Activated CD8-positive, alpha-beta T cell treated with anti-CD3 and anti-CD28 coated beads for 36 hours (primary cell): ENCODE data around the gene GRB10. TPM values are rescaled to one million over a fixed set of nuclear protein-coding genes. Genes with fewer than 3 reads are reported as not detected.

Experiments
- ATAC-seq: fragments of 200-7000 bp; cut with Tn5 transposase; one replicate; pipeline ENCODE4 v1.10.0; 2021; ENCODE audit warnings: mild to moderate bottlenecking, moderate library complexity
- CTCF ChIA-PET: fragments of 350-600 bp; sonication (Branson Sonifier 250); formaldehyde crosslinking; loops from one replicate; lab custom pipeline; 2021; ENCODE audit warnings: antibody characterized with exemption; lab: Charles Lee
- POLR2A ChIA-PET: fragments of 350-600 bp; sonication (Branson Sonifier 250); formaldehyde crosslinking; loops from one replicate; lab custom pipeline; 2021; ENCODE audit warnings: antibody characterized with exemption; lab: Charles Lee
- DNase-seq: peaks from one replicate; pipeline ENCODE4 v3.0.0-alpha.2; 2020
- H3K27ac Mint-ChIP-seq: one replicate; pipeline ENCODE4 v1.8.0; 2021; ENCODE audit warnings: mild to moderate bottlenecking, mixed read lengths
- H3K27me3 Mint-ChIP-seq: one replicate; pipeline ENCODE4 v1.8.0; 2021; ENCODE audit warnings: mixed read lengths
- H3K36me3 Mint-ChIP-seq: one replicate; pipeline ENCODE4 v1.8.0; 2021; ENCODE audit warnings: low read depth, mixed read lengths
- H3K4me1 Mint-ChIP-seq: one replicate; pipeline ENCODE4 v1.8.0; 2021; ENCODE audit warnings: low read depth, mixed read lengths
- H3K4me3 Mint-ChIP-seq: one replicate; pipeline ENCODE4 v1.8.0; 2021; ENCODE audit warnings: mild to moderate bottlenecking, moderate library complexity, mixed read lengths
- H3K9me3 Mint-ChIP-seq: one replicate; pipeline ENCODE4 v1.8.0; 2021; ENCODE audit warnings: mixed read lengths
- CTCF ChIP-seq: fragments of 200-600 bp; IDR thresholded peaks from one replicate; pipeline ENCODE4 v1.8.0; 2022; ENCODE audit warnings: antibody characterized with exemption, mild to moderate bottlenecking
- intact Hi-C: fragments of 100-400 bp; cut with micrococcal nuclease; formaldehyde crosslinking; loops from one replicate; pipeline ENCODE4 v1.10.0; 2022
- total RNA-seq, 2 experiments: library from RNA; stranded (reverse); gene quantifications; one replicate each; pipeline ENCODE4 v1.2.3, GENCODE V29; 2021

GRB10 gene
- total RNA-seq, 2 experiments from 2014 or later, result 5.6 to 6.9 TPM

- peak; percentile 83 for ATAC-seq
- peaks cover 5% of the 10 kb centered on the region for H3K9me3 Mint-ChIP-seq
- peaks cover 32% of the 10 kb centered on the region for H3K4me1 Mint-ChIP-seq
- no peak overlapping the region for H3K4me3 Mint-ChIP-seq
- H3K36me3 Mint-ChIP-seq, result no peaks in the 10 kb centered on the region
- DNase-seq, result peak; percentile 80
- H3K27me3 Mint-ChIP-seq, result no peaks in the 10 kb centered on the region
- intact Hi-C loops, result no loop called here
- no peak for TF ChIP-seq CTCF
- ChIA-PET POLR2A (interaction anchor here (0.6 kb wide), 2 partner anchors 20 to 314 kb away, joined by 3 read pairs; no protein-coding TSS in a partner anchor), CTCF (interaction anchor here (0.7 to 2.8 kb wide), 5 partner anchors 15 to 143 kb away, joined by 3 to 11 read pairs (median 3); no protein-coding TSS in a partner anchor)
- no peak overlapping the region for H3K27ac Mint-ChIP-seq
These were observed 172.0 kb downstream of the GRB10 start for GRCh38 chr7:50610521-50611277.

DNA sequence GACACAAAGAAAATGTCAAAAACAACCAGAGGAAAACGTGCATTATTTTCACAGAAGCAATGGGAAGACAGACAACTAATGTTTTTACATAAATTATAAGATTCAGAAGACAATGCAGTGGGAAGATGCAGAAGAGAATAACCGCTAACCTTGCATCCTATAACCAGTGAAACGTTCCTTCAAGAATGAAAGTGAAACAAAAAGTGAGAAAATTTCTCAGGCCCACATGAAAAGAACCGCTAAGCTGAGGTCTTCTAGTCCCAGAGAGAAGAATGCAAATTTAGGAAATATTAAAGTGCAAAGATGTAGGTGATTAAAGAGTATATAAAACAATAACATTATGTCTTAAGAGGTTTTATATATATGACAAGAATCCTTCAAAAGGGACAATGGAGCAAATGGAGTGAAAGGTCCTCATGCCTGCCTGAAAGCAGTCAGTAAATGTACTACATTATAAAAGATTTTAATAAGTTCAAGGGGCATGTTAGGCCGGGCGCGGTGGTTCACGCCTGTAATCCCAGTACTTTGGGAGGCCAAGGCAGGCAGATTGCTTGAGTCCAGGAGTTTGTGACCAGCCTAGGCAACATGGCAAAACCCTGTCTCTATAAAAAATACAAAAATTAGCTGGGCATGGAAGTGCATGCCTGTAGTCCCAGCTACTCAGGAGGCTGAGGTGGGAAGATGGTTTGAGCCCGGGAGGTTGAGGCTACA lies 174.3 kb downstream of the GRB10 start:
- intact Hi-C loops, result no loop called here
- no peaks in the 10 kb centered on the region for H3K36me3 Mint-ChIP-seq
- ATAC-seq, result peak; percentile 46
- TF ChIP-seq CTCF, result no peak
- no peaks in the 10 kb centered on the region for H3K27me3 Mint-ChIP-seq
- DNase-seq, result no peak
- CTCF ChIA-PET, result interaction anchor here (1.2 to 2.4 kb wide), 5 partner anchors 9 to 140 kb away, joined by 3 to 12 read pairs (median 7); no protein-coding TSS in a partner anchor
- peaks cover 5% of the 10 kb centered on the region for H3K9me3 Mint-ChIP-seq
- POLR2A ChIA-PET, result no interaction called here
- no peak overlapping the region for H3K27ac Mint-ChIP-seq
- peaks cover 32% of the 10 kb centered on the region for H3K4me1 Mint-ChIP-seq
- H3K4me3 Mint-ChIP-seq, result no peak overlapping the region

- TF ChIP-seq CTCF, result no peak
- ChIA-PET CTCF (interaction anchor here (1.4 to 2.4 kb wide), 5 partner anchors 11 to 139 kb away, joined by 3 to 12 read pairs (median 7); no protein-coding TSS in a partner anchor), POLR2A (no interaction called here)
- Mint-ChIP-seq H3K27me3 (no peaks in the 10 kb centered on the region), H3K36me3 (no peaks in the 10 kb centered on the region), H3K9me3 (peaks cover 5% of the 10 kb centered on the region), H3K4me3 (no peak overlapping the region), H3K27ac (no peak overlapping the region), H3K4me1 (peaks cover 32% of the 10 kb centered on the region)
- no peak for DNase-seq
- intact Hi-C loops, result no loop called here
- ATAC-seq, result no peak
These were observed 175.1 kb downstream of the GRB10 start for GRCh38 chr7:50607524-50608125.

DNA sequence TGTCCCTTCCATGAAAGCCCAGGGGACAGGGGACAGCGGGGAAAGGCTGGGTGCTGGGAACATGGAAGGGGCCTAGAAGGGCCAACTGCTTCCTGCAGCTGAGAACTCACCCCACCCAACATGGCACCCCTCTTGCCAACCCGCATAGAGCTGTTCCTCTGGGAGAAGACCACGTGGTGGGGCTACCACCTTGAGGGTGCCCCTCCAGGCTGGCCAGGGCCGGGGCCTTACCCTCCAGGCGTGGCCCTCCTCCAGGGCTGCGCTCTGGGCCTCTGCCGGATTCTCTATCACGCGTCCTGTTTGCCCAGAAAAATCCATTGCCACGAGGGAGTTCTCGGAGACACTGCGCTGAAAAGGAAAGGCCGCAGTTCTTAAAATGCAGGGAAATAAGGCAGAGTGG lies 177.6 kb downstream of the GRB10 start:
- Mint-ChIP-seq H3K36me3 (no peaks in the 10 kb centered on the region), H3K9me3 (peaks cover 5% of the 10 kb centered on the region)
- CTCF ChIA-PET, result interaction anchor here (1.0 to 1.2 kb wide), 2 partner anchors 9 to 25 kb away, joined by 3 read pairs; no protein-coding TSS in a partner anchor

More for the DNA sequence above, 177.6 kb downstream of the GRB10 start:
- H3K4me1 Mint-ChIP-seq, result peaks cover 16% of the 10 kb centered on the region
- no peak for TF ChIP-seq CTCF
- no peak overlapping the region for H3K4me3 Mint-ChIP-seq
- no peaks in the 10 kb centered on the region for H3K27me3 Mint-ChIP-seq
- H3K27ac Mint-ChIP-seq, result no peak overlapping the region
- DNase-seq (no peak), ATAC-seq (no peak)
- intact Hi-C loops, result no loop called here
- POLR2A ChIA-PET, result no interaction called here
